Erythroblast (primary cell): Measurements from ENCODE around the gene NAP1L4.

Source experiments
- GATA1 ChIP-seq: IDR thresholded peaks from 2 replicates; pipeline ENCODE4 v1.6.1; 2011; ENCODE audit warnings: low read depth, mild to moderate bottlenecking, control low read depth, low read length, moderate library complexity
- POLR2A ChIP-seq: IDR thresholded peaks from 2 replicates; pipeline ENCODE4 v1.6.1; 2011; ENCODE audit warnings: mild to moderate bottlenecking, low read length

DNA sequence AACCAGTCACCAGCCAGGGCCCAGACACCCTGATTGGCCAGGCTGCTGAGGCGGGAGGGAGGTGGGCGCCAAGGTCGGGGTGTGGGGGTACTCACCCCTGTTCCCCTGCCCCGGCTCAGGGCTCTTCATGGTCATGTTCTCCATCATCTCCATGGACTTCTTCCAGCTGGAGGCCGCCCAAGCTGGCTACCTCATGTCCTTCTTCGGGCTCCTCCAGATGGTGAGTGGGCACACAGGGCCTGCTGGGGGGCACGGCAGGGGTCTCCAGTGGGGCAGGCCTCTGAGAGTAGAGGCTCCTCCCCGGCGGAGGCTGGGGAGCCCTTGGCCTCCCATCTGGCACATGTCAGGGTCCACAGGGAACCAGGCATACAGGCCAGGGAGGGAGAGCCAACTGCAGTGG, 72.9 kb downstream of the NAP1L4 start:
- TF ChIP-seq GATA1 (no peak), POLR2A (no peak)
